RWPE2 (cell line): ENCODE data around the gene NOS1AP.
A peak's percentile ranks its signal among the peaks of the same experiment; 100 is the strongest.

Source experiments
- ATAC-seq: fragments of 200-7000 bp; cut with Tn5 transposase; 3 replicates; pipeline ENCODE4 v1.9.1; 2021; ENCODE audit warnings: low read depth
- DNase-seq: peaks from one replicate; pipeline ENCODE4 v3.0.0-alpha.2; 2020; ENCODE audit warnings: low spot score
- H3K27ac ChIP-seq: fragments of 450-650 bp; 2 replicates; pipeline ENCODE4 v1.5.1; 2017; ENCODE audit warnings: mild to moderate bottlenecking; ENCODE audit not compliant: poor library complexity, severe bottlenecking
- H3K27me3 ChIP-seq: fragments of 250-450 bp; sonication (Bioruptor Pico); 2 replicates; pipeline ENCODE4 v1.5.1; 2021; ENCODE audit warnings: mild to moderate bottlenecking, moderate library complexity; ENCODE audit not compliant: insufficient read depth, poor library complexity, severe bottlenecking
- H3K36me3 ChIP-seq: fragments of 250-450 bp; sonication (Bioruptor Pico); 2 replicates; pipeline ENCODE4 v1.5.1; 2020; ENCODE audit warnings: low read depth, mild to moderate bottlenecking, moderate library complexity
- H3K4me1 ChIP-seq: fragments of 250-450 bp; sonication (Bioruptor Pico); 2 replicates; pipeline ENCODE4 v1.5.1; 2021; ENCODE audit warnings: mild to moderate bottlenecking, moderate library complexity; ENCODE audit not compliant: insufficient read depth, poor library complexity, severe bottlenecking
- H3K4me3 ChIP-seq: fragments of 250-450 bp; sonication (Bioruptor Pico); 2 replicates; pipeline ENCODE4 v1.5.1; 2021; ENCODE audit warnings: mild to moderate bottlenecking, moderate library complexity; ENCODE audit not compliant: severe bottlenecking
- H3K9me3 ChIP-seq: fragments of 250-450 bp; sonication (Bioruptor Pico); 2 replicates; pipeline ENCODE4 v1.5.1; 2021; ENCODE audit warnings: mild to moderate bottlenecking, moderate library complexity; ENCODE audit not compliant: severe bottlenecking
- CTCF ChIP-seq: fragments of 450-650 bp; IDR thresholded peaks from one replicate; pipeline ENCODE4 v1.5.1; 2017; ENCODE audit warnings: mild to moderate bottlenecking, moderate library complexity; ENCODE audit not compliant: poor library complexity, severe bottlenecking

Gene NOS1AP

GRCh38 chr1:162365284-162366020, 296.0 kb downstream of the NOS1AP start:
- TF ChIP-seq CTCF = no peak
- Histone ChIP-seq H3K27ac (no peak overlapping the region), H3K4me3 (no peak overlapping the region), H3K27me3 (no peaks in the 10 kb centered on the region), H3K9me3 (no peaks in the 10 kb centered on the region), H3K4me1 (no peaks in the 10 kb centered on the region), H3K36me3 (no peaks in the 10 kb centered on the region)
- ATAC-seq = no peak
- DNase-seq = no peak

- ATAC-seq (no peak), DNase-seq (no peak)
- H3K36me3 ChIP-seq = no peaks in the 10 kb centered on the region
- no peaks in the 10 kb centered on the region for H3K9me3 ChIP-seq
- no peaks in the 10 kb centered on the region for H3K4me1 ChIP-seq
- H3K27ac ChIP-seq = no peak overlapping the region
- H3K4me3 ChIP-seq = no peak overlapping the region
- no peak for TF ChIP-seq CTCF
- H3K27me3 ChIP-seq = no peaks in the 10 kb centered on the region
These were observed 296.7 kb downstream of the NOS1AP start for GRCh38 chr1:162366149-162366548.

GRCh38 chr1:162366671-162367070, 297.2 kb downstream of the NOS1AP start:
- DNase-seq = no peak
- H3K4me1 ChIP-seq = peaks cover 2% of the 10 kb centered on the region
- H3K36me3 ChIP-seq = no peaks in the 10 kb centered on the region
- peak overlapping the region; percentile 36 for H3K27ac ChIP-seq
- no peak for TF ChIP-seq CTCF
- peak; percentile 65 for ATAC-seq
- H3K4me3 ChIP-seq = peak overlapping the region; percentile 34
- no peaks in the 10 kb centered on the region for H3K9me3 ChIP-seq
- no peaks in the 10 kb centered on the region for H3K27me3 ChIP-seq

- no peaks in the 10 kb centered on the region for H3K27me3 ChIP-seq
- peaks cover 6% of the 10 kb centered on the region for H3K4me1 ChIP-seq
- no peak for TF ChIP-seq CTCF
- DNase-seq (no peak), ATAC-seq (peak; percentile 67)
- no peaks in the 10 kb centered on the region for H3K36me3 ChIP-seq
- H3K9me3 ChIP-seq = no peaks in the 10 kb centered on the region
- peak overlapping the region; percentile 36 for H3K27ac ChIP-seq
- peak overlapping the region; percentile 34 for H3K4me3 ChIP-seq
These were observed 297.6 kb downstream of the NOS1AP start for GRCh38 chr1:162367073-162367472.

- no peak for ATAC-seq
- Histone ChIP-seq H3K4me3 (peak overlapping the region; percentile 34), H3K27me3 (no peaks in the 10 kb centered on the region), H3K36me3 (no peaks in the 10 kb centered on the region), H3K9me3 (no peaks in the 10 kb centered on the region), H3K27ac (peak overlapping the region; percentile 36), H3K4me1 (peaks cover 8% of the 10 kb centered on the region)
- TF ChIP-seq CTCF = no peak
- DNase-seq = no peak
These were observed 298.3 kb downstream of the NOS1AP start for GRCh38 chr1:162367772-162368171.
